Heart left ventricle (tissue), 13 donors: ENCODE results near the gene SLC2A14.

Source experiments
- CTCF ChIP-seq, 12 donors: fragments of 200-600 bp; sonication (generic) in 4 of 12; IDR thresholded peaks; one replicate each; pipeline versions ENCODE4 v1.5.0 to v1.8.0; 2018 to 2022; ENCODE audit warnings: antibody characterized with exemption in 12 of 12, mild to moderate bottlenecking in 5 of 12
- POLR2A ChIP-seq, 2 donors: fragments of 450-650 bp; IDR thresholded peaks; one replicate each; pipeline ENCODE4 v1.6.1; 2017; ENCODE audit warnings: antibody characterized with exemption in 2 of 2, mild to moderate bottlenecking in 2 of 2, moderate library complexity in 2 of 2
- donor health status: ischemic (EF 13 %, LVEDD 7.1; RV severe dilation, severe dysfunction).
- donor health status: DM: no; HTN: yes; CAD: no.
- donor health status: DM: no; HTN: no; CAD: no.
- donor health status: ischemic (EF 25% LVEDD 6.9; RV normal size, moderate dysfunction).
- donor health status: ischemic (EF 25% LVEDD 5.7; RV mildly dilated, moderate dysfunction).
- donor health status: ischemic (EF 35%, LVEDD 5.7; RV mildly dilated, moderate dysfunction).
- donor health status: nonischemic (EF 11% LVEDD 7.7; RV severe dilation, severe dysfunction).
- donor health status: DM: yes; HTN: yes; CAD: no.
- donor health status: PGD.
- donor health status: ischemic (EF 29% LVEDD 5.4; RV normal size, mild dysfunction).
- donor health status: nonischemic (EF 23%, LVEDD 6.1; RV moderate dilation, normal function).

- TF ChIP-seq POLR2A (IDR thresholded peaks at IDR 0.05), result no peak
- no peak for TF ChIP-seq CTCF (IDR thresholded peaks at IDR 0.05)
Measured at GRCh38 chr12:7834701-7835100, 38.0 kb downstream of the SLC2A14 start.
